GM19438 (cell line): ENCODE measurements around the gene AADACL4.
A peak's percentile ranks its signal among the peaks of the same experiment; 100 is the strongest.

Source experiments
- ATAC-seq: cut with Tn5 transposase; IDR thresholded peaks from one replicate; pipeline ENCODE4 v1.9.1; 2021; ENCODE audit warnings: low read depth; ENCODE audit not compliant: unreplicated experiment

The AADACL4 gene

DNA sequence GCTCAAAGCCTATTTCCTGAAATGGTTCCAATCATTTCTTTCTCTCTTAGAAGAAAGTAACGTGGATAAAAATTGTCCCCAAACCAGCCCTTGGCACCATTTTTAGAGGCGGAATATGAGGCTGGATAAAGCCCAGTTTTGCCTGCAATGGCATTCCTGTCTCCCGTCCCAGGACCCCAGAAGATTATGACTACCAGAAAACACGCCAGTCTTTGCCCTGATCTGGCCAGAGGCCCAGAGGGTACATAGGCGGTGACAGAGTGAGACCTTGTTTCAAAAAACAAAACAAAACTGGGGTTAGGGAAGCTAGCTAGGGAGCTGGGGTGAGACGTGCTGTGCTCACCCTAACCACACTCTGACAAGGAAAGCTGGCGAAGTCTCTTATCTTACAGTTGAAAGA, at the start of gene AADACL4:
Gene AADACL4, plus strand, starts transcription at position 301 of the 400 bp plus-strand sequence. CDS start 462 bp downstream, outside the sequence.
- ATAC-seq: no peak

DNA sequence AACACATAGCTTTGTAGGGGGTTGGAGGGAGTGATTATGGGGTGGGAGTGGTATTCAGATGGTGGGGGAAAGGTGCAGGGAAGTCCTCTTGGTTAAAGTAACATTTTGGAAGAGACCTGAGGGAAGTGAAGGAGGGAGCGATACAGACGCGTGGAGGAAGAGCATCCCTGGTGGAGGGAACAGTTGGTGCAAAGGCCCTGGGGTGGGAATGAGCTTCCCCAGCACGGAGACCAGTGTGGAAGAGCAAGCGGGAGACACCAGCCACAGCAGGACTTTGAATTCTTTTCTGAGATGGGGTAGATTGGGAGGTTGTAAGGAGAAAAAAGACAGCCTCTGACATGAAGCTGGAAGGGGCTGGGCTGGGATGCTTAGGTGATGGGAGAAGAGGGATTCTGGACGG, 49.4 kb upstream of the AADACL4 start:
- ATAC-seq: no peak

DNA sequence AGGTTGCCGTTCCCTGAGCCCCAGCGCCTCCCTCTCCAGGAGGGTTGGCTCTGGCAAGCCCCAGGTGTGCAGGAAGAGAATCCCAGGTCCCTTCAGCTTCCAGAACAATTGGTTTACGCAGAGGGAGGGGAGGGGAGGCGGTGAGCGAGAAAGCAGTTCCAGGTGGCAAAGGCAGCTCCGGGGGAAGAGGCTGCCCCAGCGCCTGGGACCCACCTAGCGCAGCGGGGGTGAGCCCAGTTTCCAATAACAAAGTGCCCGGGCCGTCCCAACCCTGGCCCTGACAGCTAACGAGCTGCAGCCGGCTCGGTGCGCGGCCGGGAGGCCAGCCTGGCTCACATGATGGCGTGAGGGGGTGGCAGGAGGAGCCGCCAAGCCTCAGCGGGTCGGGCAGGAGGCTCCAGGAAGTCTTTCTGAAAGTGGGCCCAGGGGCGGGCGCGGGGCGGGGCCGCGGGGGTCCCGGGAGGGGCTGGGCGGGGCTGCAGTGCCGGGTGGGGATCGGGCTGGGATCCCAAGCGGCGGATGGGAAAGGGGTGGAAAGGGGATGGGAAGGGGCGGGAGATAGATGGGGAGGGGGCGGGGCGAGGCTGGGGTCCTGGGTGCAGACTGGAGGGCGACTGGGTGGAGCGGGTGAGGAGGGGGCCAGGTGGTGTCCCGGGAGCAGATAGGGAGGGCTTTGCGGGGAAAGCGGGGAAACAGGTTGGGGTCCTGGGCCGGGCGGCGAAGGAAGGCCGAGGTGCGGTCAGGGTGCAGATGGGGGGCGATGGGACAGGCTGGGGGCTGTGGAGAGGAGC, 48.7 kb upstream of the AADACL4 start:
- ATAC-seq: no peak

DNA sequence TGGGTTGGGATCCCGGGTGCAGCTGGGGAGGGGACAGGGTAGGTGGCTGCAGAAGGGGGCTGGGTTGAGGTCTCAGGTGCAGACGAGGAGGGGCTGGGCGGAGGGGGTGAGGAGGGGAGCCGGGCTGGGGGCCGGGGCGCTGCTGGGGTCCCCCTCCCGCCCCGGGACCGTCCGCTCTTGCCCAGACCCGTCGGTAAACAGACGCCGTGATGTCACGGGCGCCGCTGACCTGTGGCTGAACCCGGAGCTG, 48.2 kb upstream of the AADACL4 start:
- ATAC-seq: no peak

DNA sequence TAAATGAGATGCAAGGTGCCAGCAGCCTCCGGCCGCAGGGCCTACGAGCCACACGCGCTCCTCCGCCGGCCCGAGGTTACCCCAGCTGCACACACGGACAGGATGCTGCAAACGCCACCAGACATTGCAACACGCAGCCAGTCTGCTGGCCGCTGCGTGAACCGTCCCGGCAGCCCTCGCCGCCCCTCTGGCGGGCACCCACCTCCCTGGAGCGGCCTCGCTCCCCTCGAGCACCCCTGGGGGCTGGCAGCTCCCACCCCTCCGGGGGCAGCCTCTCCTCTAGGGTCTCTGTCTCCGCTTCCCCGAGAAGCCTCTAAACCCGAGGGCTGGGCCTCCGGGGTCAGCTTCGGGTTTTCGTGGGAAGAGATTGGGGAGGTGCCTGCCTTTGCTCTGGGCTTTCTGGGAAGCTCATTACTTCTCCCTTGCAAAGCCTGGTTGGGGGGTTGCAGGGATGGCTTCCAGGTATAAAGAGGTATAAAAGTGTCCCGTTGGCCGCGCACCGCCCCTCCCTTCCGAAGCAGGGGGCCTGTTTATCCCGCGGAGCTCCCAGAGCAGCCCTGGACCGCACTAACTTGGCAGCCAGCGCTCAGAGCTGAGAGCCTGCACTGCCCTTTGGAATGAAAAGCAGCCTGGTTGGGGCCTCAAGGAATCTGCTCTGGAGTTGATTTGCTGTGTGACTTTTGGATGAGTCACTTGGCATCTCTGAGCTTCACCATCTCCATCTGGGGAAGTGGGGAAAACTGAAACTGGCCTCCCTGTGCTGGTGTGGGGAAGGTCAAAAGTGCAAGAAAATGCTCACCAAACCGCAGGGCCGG, 47.7 kb upstream of the AADACL4 start:
- peak; percentile 76 for ATAC-seq

DNA sequence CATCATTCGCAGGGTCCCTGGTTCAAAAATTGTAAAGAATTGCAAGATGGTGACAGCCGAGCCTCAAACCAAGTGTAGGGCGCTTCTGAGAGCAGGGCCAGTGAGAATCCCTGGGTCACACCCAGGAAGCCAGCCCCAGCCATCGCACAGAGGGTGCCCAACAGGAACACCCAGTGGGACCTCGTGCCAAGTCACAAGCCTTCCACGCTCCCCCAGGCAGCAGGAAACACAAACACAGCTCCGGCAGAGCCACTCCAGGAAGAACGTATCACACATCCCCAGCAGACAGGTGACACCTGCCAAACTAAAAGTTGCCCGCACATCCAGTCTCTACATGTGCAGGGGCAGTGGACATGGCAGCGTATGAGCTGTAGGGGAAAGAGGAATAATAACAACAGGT, 46.1 kb upstream of the AADACL4 start:
- no peak for ATAC-seq

DNA sequence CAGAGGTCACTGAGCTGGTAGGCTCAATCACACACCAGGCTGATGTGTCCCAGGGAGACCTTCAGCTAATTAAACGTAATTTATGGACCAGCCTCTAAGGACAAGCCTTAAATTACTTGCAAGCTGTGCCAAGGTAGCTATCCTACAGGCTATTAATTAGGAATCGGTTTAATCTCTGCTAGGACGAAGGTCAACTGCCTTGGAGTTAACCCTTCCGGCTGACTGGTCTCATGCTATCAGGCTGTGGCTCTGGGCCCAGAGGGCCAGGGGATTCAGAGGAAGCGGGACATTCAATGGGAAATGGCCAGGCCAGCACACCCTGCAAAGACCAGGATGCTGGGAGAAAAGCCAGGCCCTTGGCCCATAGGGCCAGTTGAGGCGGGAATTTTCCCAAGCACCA, 44.9 kb upstream of the AADACL4 start:
- no peak for ATAC-seq

DNA sequence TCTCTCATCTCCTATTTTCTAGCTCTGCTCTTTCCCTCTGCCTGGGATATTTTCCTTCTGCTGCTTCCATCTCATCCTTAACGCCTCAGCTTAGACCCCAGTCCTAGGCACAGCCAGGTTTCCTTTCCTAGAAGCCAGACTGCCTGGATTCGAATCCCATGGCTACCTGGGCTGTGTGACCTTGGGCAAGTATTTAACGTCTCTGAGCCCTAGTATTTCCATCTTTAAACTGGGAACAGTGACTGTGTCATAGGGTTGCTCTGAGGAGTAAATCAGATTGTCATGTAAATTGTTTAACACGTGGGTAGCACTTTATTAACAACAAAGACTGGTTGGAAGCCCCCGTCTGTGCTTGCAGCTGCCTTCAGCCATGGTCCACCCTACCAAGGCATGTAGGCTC, 44.2 kb upstream of the AADACL4 start:
- no peak for ATAC-seq

DNA sequence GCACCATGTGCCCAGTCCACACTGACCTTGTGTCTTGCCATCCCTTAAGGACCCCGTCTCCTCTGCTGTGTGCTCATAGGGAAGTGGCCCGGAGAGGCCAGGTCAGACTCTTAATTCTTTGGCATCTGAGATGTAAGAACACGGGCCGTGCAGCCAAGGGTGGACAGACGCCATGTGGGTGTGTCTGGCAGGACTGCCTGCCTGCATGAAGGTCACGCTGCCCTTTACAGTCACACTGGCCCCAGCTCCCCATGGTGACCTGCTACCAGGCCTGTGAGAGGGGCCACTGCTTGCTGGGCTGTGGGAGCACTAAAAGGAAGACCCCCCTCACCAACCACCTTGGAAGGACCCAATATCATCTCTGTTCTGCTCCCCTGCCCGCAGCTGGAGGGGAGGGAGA, 43.5 kb upstream of the AADACL4 start:
- no peak for ATAC-seq

DNA sequence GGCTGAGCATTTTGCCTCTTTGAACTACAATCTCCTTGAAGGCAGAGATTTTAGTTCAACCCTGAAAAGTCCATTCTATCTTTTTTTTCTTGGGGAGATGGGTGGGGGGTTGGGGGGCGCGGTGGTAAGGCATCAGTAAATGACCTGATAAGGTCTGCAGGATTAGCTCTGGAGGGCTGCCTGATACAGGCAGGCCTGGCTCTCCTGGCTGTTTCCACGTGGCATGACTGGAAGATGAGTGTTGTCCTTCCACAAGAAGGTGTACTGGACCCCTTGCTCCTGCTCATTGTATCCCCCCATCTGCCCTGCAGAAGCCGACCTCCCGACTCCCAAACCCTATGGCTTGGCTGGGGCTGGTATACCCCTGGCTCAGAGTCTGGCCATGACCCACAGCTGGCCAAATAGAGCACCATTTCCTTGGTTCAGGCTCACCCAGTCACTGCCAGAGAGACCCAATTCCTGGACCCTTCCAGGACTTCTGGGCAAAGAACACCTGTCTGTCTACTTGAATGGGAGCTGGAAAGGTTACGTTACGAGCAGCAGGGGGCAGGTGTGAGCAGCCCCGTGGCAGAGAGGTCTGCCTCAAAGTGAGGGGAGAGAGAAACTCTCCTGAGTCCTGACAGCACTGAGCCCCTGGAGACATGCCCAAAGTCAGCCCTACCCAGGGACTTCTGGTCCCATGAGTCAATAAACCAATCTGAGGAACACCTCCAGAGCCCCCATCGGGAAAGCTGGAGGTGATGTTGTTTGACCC, 42.8 kb upstream of the AADACL4 start:
- no peak for ATAC-seq

DNA sequence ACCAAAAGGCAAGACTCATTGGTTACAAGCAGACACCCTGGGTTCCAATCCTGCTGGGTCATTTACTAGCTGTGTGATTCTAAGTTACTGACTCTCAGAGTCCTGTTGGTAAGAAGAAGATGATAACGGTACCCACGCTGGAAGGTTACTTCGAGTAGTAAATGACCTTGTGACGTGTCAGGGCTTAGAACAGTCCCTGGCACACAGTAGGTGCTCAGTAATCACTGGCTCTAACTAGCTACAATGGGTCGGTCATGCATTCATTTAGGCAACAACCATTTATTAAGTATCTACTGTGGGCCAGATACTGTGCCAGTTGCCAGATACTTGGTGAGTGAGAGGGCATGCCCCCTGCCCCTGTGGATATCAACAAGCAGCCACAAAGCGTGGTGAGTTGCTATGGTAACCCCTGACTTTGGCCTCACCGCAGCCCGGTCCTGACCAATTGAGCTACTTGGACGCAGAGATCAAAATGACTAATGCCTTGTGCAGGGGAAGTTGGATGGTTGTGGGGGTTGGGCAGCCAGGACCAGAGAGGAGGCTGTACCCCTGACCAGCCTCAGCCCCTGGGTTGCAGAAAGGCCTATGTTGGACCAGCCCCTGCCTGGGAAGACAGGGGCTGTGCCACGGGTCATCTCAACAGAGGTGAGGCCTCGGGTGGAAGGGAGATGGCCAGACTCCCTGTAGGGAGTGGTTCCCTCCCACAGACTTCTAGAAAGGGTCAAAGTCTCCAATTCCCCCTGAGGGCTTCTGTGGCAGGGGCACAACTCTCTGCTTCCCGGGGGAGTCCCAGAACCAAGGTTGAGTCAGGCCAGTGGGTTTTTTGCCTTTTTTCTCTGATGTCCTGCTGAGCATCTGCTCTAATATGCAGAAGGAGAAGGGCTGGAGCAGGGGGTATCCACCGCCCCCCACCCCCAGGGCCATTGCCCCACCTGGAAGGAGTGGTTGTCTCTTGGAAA, 41.9 kb upstream of the AADACL4 start:
- ATAC-seq: no peak

DNA sequence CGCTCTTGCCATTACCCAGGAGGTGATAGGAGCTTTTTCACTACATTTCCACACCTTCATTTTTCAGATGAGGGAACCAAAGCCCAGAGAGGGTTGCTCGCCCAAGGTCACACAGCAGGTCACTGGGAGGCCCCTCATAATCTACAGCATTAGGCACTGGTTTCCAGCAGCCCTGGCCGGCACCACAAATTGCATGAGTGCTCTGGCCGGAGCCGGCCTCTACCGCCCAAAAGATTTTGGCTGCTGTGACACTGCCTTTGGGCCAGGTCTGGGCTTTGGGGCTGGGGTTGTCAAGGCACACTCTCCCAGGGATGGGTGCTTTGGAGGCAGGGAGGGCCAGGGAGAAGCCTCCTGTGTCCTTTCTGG, 41.2 kb upstream of the AADACL4 start:
- no peak for ATAC-seq

DNA sequence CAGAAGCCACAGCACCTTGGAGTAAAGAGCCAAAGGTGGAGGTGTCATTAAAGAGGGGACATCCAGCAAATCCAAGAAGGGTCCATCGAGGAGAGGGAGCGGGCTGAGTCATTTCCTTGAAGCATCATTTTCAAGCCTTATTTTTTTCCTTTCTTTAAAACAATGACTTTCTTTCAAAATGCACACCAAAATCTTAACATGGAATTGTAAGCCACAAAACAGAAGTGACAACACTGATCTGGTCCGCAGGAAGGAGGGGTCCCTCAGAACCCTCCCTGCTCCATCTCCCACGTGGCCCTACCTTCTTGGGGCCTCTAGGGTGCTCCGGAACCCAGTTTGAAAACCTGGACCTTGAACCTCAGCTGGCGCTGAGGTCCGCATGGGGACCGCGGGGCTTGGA, 40.7 kb upstream of the AADACL4 start:
- no peak for ATAC-seq

DNA sequence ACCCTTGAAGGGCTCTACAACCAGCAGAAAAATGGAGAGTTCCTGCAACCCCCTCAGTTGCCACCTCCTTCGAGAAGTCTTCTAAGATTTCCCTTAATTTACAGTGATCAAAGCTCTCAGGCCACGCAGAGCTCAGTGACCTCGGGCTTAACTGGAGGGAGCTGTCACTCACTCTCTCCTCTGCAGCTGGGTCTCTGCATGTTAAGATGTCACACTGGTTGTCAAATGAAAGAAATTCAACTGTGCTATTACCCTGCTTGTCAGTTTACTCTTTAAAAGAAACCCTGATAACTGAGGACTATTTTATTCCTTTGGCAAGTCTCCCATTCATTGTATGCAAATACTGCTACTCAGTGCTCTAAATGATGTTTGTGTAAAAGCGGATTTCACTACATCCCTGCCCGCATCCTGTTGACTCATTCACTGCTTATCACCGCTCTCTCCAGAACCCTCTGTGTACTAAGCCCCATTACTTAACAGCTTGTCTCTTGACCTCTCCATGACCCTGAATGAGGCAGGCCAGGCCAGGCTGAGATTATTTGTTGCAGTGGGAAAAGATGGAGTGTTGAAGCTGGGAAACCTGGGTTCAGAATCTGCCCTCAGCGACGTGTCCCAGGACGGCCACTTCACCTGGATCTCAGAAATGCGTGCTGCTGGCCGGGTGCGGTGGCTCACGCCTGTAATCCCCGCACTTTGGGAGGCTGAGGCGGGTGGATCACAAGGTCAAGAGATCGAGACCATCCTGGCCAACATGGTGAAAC, 39.6 kb upstream of the AADACL4 start:
- ATAC-seq: peak; percentile 67

DNA sequence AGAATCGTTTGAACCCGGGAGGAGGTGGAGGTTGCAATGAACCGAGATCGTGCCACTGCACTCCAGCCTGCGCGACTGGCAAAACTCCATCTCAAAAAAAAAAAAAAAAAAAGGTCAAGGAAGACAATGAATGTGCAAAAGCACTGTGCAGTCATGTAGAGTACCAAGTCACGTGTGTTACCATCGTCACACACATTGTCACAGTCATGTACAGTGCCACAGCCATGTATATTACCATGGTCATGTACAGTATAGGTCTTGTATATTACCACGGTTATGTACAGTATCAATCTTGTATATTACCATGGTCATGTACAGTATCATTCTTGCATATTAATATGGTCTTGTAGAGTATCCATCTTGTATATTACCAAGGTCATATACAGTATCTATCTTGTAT, 38.9 kb upstream of the AADACL4 start:
- ATAC-seq: no peak

DNA sequence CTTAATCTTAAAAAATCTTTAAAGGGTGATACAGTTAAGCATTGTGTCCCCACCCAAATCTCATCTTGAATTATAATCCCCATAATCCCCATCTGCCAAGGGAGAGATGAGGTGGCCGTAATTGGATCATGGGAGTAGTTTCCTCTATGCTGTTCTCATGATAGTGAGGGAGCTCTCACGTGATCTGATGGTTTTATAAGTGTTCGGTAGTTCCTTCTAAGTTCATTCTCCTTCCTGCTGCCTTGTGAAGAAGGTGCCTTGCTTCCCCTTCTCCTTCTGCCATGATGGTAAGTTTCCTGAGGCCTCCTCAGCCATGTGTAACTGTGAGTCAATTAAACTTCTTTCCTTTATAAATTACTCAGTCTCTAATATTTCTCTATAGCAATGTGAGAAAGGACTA, 36.6 kb upstream of the AADACL4 start:
- no peak for ATAC-seq

DNA sequence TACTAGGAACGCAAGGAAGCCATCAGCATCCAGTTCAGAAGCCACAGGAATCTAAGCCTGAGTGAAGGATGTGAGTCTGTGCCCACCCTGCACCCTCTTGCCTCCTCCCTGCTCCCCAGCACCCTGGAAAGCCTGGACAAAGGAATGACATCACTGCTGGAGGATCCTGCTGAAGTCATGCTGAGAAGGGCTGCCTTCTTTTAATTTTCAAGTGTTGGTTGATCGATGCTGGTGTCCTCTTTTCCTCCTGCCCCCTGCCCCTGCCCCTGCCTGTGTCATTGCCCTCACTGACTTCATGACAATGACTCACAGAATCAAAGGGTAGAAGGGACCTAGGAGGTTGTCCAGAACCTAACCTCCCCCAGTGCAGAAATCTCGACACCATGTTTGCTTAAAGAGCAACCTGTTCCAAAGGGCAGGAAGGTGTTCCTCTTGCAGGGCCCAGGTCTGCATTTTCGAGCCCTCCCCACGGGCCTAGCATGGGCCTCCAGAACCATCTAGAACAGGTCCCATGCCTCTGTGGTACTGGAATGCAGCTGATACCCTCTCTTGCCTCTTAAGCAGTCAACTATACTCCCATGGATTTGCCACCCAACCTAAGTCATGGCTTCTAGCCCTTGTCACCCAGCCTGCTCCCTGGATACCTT, 35.5 kb upstream of the AADACL4 start:
- ATAC-seq: no peak

DNA sequence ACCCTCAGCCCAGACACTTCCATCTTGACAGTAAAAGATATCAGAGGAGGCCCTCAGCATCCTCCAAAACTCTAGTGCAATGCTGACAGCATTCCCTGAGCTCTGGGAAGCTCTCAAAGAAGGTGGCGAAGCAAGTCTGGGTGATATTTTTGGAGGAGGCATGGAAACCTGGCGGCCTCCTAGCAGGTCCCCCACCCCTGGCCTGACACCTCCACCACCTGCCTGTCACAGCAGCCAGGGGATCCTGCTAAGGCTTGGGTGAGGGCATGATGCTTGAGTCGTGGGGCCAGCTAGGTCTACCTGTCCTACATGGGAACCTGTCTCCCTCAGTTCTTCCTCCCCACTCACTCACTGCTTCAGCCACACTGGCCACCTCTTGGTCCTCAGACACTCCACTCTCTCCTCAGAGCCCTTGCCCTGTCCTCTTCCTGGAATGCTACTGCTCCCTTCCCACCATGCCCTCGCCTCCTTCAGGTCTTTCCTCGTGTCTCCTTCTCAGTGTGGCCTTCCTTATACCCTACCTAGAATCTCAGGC, 34.3 kb upstream of the AADACL4 start:
- no peak for ATAC-seq

DNA sequence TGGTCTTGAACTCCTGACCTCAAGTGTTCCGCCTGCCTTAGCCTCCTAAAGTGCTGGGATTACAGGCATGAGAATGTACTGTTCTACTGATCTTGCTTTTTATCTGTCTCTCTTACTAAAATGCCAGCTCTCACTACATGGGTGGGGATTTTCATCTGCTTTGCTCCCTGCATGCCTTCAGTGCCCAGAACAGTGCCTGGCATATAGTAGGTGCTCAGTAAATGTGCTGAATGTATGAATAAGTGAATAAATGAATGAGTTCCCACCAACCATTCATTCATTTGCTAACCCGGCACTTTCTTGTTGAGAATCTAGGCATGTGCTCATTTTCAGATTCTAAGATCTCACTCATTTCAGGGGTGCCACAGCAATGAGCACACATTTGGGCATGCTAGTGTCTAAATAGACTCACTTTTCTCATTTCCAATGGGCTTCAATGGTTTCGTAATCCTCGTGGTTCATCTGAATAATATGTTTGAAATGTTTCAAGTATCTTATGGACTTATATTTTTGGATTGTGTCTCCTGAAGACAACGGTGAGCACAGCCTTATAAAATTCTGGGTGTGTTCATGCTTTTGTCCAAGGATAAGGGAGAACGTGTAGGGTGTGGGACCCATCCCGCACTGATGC, 33.5 kb upstream of the AADACL4 start:
- no peak for ATAC-seq
